GM12872 (cell line): ENCODE results near the gene CSMD2.

Source experiments
- TF ChIP-seq, protein P1 (sequence below): IDR thresholded peaks from 3 replicates; pipeline ENCODE4 v1.5.1; 2011; ENCODE audit warnings: low read depth, mild to moderate bottlenecking, low read length, moderate library complexity; ENCODE audit not compliant: insufficient read depth

Gene CSMD2

DNA sequence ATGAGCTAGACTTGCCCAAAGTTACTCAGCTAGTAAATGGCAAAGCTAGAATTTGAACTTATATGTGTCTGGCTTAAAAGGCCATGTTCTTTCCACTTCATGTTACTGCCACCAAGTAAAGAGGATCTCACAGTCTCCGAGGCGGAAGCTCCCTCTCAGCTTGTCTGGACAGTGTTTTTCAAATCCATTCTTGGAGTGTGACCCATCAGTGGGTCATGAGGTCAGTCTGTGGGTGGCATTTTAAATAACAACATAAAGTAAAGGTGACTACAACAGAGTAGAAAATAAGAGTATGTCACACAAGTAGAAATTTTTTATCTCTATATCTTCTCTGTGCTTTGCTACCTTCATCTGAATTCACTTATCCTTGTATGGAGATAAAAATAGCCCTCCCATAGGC, 304.4 kb downstream of the CSMD2 start:
- TF ChIP-seq, protein P1, sequence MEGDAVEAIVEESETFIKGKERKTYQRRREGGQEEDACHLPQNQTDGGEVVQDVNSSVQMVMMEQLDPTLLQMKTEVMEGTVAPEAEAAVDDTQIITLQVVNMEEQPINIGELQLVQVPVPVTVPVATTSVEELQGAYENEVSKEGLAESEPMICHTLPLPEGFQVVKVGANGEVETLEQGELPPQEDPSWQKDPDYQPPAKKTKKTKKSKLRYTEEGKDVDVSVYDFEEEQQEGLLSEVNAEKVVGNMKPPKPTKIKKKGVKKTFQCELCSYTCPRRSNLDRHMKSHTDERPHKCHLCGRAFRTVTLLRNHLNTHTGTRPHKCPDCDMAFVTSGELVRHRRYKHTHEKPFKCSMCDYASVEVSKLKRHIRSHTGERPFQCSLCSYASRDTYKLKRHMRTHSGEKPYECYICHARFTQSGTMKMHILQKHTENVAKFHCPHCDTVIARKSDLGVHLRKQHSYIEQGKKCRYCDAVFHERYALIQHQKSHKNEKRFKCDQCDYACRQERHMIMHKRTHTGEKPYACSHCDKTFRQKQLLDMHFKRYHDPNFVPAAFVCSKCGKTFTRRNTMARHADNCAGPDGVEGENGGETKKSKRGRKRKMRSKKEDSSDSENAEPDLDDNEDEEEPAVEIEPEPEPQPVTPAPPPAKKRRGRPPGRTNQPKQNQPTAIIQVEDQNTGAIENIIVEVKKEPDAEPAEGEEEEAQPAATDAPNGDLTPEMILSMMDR = no peak

DNA sequence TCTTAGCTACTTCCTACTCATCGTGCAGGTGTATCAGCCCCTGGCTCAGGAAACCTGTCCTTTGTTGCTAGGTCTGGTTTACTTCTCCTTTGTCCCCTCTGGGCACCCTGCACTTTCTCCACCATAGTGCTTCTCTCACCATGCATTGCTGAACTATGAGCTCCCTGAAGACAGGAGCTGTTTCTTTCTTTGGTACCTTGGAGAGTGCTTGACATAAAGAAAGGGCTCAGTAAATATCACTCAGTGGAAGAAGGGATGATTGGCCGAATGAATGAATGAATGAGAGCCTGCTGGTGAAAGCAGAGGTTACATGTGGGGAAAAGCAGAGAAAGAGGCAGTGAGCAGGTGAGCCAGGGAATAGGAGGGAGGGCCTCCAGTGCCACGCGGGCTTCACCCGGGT, 310.9 kb downstream of the CSMD2 start:
- TF ChIP-seq, protein P1 = no peak

- TF ChIP-seq, protein P1 = no peak
Observed at GRCh38 chr1:33853431-33853830, 311.6 kb downstream of the CSMD2 start.

- TF ChIP-seq, protein P1 = no peak
Observed at GRCh38 chr1:33852711-33853110, 312.3 kb downstream of the CSMD2 start.

DNA sequence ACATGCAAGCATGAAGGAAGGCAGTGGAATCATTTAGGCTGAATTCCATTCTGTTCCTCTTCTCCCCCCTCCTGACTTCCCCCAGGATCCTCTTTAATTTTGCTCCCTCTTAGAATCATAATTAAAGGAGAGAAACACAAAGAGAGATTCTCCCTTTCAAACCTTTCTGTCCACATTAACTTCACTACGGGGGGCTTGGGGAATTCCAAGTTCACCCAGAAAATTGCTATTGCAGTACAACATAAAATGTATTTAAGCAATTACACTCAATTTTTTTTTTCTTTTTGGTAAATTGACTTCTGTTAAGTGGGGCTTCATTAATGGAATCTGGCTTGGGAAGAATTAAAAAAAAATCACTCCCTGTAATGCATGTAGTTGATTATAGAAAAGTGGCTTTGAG, 314.5 kb downstream of the CSMD2 start:
- TF ChIP-seq, protein P1 = no peak

GRCh38 chr1:33849211-33849610, 315.8 kb downstream of the CSMD2 start:
- TF ChIP-seq, protein P1 = no peak

DNA sequence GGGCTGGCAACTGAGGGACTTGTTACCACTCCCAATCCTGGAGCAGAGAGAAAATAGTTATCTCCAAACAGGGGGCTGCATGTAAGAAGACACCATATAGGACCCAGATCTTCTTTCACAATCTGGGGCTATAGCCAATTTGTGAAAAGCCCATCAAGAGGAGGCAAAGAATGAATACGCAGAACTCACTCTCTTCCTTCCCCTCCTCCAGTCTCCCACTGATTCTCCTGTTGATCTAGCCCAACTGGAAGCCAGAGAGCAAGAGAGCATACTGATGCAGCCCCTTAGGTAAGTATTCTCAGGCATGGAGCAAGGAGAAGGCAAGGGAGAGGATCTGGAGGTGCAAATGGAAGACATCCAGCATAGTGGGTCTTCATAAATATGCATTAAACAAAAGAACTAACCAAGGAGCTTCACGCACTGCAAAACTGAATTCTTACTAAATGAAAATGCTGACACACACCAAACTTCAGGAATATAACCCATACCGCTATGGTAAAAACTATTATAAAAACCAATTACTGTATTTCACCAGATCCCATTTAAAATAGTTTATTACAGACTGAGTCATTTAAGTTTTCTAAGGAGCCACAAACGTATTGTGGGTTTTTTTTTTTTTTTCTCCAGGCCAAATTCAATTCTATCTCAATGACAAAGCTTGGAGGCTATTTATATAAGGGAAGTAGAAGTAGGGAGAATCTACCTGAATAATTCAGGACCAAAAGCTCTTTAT, 316.7 kb downstream of the CSMD2 start:
- TF ChIP-seq, protein P1 = no peak

DNA sequence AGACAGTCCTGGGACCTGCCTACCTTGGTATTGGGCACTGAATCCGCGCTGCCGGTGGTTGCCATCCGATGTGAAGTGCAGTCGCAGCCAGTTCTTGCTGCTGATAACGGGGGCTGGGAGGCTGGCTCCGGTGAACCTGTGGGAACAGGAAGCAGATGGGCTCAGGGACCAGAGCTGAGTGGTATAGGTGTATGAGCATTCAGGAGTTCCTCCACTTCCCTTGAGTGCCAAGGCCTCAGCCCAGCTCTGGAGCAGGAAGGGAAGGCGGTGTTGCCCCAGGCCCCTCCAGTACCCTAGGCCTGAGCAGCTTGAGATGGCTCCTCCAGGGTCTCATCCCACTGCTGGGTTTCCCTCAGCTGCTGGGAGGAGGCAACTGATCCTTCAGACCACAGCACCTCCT, 318.2 kb downstream of the CSMD2 start:
- TF ChIP-seq, protein P1 = no peak
